CD4-positive, alpha-beta T cell (primary cell): ENCODE measurements around the gene H1-8. TPM values are rescaled to one million over a fixed set of nuclear protein-coding genes. Genes with fewer than 3 reads are reported as not detected.

Experiments used
- ATAC-seq: fragments of 200-7000 bp; cut with Tn5 transposase; one replicate; pipeline ENCODE4 v1.10.0; 2022; ENCODE audit warnings: mild to moderate bottlenecking; ENCODE audit not compliant: poor library complexity
- CTCF ChIA-PET: fragments of 350-600 bp; sonication (Branson Sonifier 250); formaldehyde crosslinking; loops from one replicate; lab custom pipeline; 2021; ENCODE audit warnings: antibody characterized with exemption, inconsistent platforms; lab: Charles Lee
- POLR2A ChIA-PET: fragments of 350-600 bp; sonication (Branson Sonifier 250); formaldehyde crosslinking; loops from one replicate; lab custom pipeline; 2021; ENCODE audit warnings: antibody characterized with exemption, inconsistent platforms; lab: Charles Lee
- DNase-seq, 14 experiments: peaks; one replicate each; pipeline ENCODE4 v3.0.0-alpha.2; 2013 to 2020; ENCODE audit warnings: mixed read lengths in 2 of 14
- H3K27ac ChIP-seq, 2 donors: one replicate each; pipeline versions ENCODE4 v1.5.1 to v1.7.0; 2013; ENCODE audit warnings: low read length in 2 of 2, low read depth in 1 of 2, mild to moderate bottlenecking in 1 of 2
- H3K27me3 ChIP-seq, 2 experiments: 1 replicate in 1 of 2; 2 replicates in 1 of 2; pipeline versions ENCODE4 v1.6.1 to v1.7.0; 2013; ENCODE audit warnings: low read length in 2 of 2, control low read depth in 1 of 2, mild to moderate bottlenecking in 1 of 2, moderate library complexity in 1 of 2; ENCODE audit not compliant: insufficient read depth in 2 of 2, control insufficient read depth in 1 of 2
- H3K36me3 ChIP-seq: one replicate; pipeline ENCODE4 v1.6.1; 2013; ENCODE audit warnings: low read length, control low read depth; ENCODE audit not compliant: insufficient read depth
- H3K4me1 ChIP-seq: one replicate; pipeline ENCODE4 v1.6.1; 2013; ENCODE audit warnings: low read length, control low read depth; ENCODE audit not compliant: insufficient read depth
- H3K4me3 ChIP-seq: one replicate; pipeline ENCODE4 v1.5.1; 2013; ENCODE audit warnings: mild to moderate bottlenecking, low read length, moderate library complexity
- H3K9me3 ChIP-seq, 2 experiments: 1 replicate in 1 of 2; 2 replicates in 1 of 2; pipeline versions ENCODE4 v1.6.1 to v1.7.0; 2013; ENCODE audit warnings: low read length in 2 of 2, mild to moderate bottlenecking in 2 of 2, control low read depth in 1 of 2, moderate library complexity in 1 of 2; ENCODE audit not compliant: control insufficient read depth in 1 of 2, insufficient read depth in 1 of 2
- H3K27ac Mint-ChIP-seq: one replicate; pipeline ENCODE4 v1.8.0; 2020; ENCODE audit warnings: mixed read lengths
- H3K27me3 Mint-ChIP-seq: one replicate; pipeline ENCODE4 v1.8.0; 2021; ENCODE audit warnings: mixed read lengths
- H3K36me3 Mint-ChIP-seq: one replicate; pipeline ENCODE4 v1.8.0; 2021; ENCODE audit warnings: low read depth, mixed read lengths
- H3K4me1 Mint-ChIP-seq: one replicate; pipeline ENCODE4 v1.8.0; 2021; ENCODE audit warnings: low read depth, mixed read lengths
- H3K4me3 Mint-ChIP-seq: one replicate; pipeline ENCODE4 v1.8.0; 2020; ENCODE audit warnings: mild to moderate bottlenecking, mixed read lengths
- H3K9me3 Mint-ChIP-seq: one replicate; pipeline ENCODE4 v1.8.0; 2020; ENCODE audit warnings: mixed read lengths
- intact Hi-C, 2 experiments: fragments of 100-400 bp; cut with DNase I in 1 of 2; cut with micrococcal nuclease in 1 of 2; formaldehyde crosslinking; loops; one replicate each; pipeline versions ENCODE4 v1.15.1 to v1.9.0; 2023 to 2025; cut with DNase I, micrococcal nuclease
- total RNA-seq, 174 experiments: library from RNA in 2 of 174; stranded (reverse) in 2 of 174; gene quantifications; one replicate each; pipeline ENCODE4 v1.2.3 and lab custom pipeline; 2021 to 2026
- TF ChIP-seq, protein P1 (sequence below): fragments of 200-600 bp; IDR thresholded peaks from one replicate; pipeline ENCODE4 v1.8.0; 2022; ENCODE audit warnings: antibody characterized with exemption, mild to moderate bottlenecking

Gene H1-8
- total RNA-seq, 2 experiments from 2014 or later: not detected

DNA sequence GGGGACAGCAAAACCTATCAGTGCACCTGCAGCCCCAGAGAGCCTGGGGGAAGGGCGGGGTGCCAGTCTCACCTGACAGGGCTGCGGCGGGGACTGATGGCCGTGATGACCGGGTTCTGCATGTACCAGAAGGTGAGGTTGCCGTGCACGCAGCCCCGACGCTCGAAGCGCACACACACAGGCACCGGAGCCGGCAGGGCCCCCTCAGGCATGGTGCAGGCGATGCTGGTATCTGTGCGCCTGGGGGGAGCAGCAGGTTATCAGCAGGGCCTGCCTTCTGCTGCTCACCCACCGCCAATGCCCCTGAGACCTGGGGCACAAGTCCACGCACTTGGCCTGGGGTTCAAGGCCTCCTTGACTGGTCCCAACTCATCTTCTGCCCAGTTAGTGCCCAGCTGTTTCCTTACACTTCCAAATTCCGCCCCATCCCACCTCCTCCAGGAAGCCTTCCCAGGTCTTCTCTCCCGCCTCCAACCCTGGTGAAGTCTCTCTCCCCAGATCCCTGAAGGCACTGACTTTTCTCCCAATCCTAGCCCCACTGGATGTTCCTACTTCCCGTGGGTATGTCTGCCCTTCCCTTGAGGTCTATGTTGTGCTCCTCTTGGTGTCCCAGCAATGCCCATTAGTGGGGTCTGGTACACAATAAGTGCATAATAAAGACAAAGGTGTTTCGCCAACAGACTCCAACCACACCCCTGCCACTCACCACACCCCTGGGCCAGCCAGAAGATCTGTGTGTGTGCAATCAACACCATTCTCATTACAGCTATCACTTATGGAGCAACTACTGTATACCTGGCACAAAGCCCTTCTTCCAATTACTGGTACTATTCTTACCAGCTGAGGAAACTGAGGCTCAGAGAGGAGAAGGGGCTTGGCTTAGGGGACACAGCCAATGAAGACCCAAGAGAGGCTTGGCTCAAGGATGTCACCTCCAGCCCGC is 28.9 kb downstream of the H1-8 start:
- Mint-ChIP-seq H3K4me3 (no peak overlapping the region), H3K4me1 (peaks cover 11% of the 10 kb centered on the region), H3K9me3 (no peaks in the 10 kb centered on the region), H3K27ac (peak overlapping the region; percentile 46), H3K27me3 (no peaks in the 10 kb centered on the region), H3K36me3 (no peaks in the 10 kb centered on the region)
- Histone ChIP-seq H3K4me1 (peaks cover 29% of the 10 kb centered on the region), H3K36me3 (no peaks in the 10 kb centered on the region), H3K27me3 (no peaks in the 10 kb centered on the region), H3K4me3 (no peak overlapping the region), H3K9me3 (no peaks in the 10 kb centered on the region), H3K27ac (no peak overlapping the region)
- ATAC-seq (no peak), DNase-seq (no peak)
- TF ChIP-seq, protein P1, sequence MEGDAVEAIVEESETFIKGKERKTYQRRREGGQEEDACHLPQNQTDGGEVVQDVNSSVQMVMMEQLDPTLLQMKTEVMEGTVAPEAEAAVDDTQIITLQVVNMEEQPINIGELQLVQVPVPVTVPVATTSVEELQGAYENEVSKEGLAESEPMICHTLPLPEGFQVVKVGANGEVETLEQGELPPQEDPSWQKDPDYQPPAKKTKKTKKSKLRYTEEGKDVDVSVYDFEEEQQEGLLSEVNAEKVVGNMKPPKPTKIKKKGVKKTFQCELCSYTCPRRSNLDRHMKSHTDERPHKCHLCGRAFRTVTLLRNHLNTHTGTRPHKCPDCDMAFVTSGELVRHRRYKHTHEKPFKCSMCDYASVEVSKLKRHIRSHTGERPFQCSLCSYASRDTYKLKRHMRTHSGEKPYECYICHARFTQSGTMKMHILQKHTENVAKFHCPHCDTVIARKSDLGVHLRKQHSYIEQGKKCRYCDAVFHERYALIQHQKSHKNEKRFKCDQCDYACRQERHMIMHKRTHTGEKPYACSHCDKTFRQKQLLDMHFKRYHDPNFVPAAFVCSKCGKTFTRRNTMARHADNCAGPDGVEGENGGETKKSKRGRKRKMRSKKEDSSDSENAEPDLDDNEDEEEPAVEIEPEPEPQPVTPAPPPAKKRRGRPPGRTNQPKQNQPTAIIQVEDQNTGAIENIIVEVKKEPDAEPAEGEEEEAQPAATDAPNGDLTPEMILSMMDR: no peak
- POLR2A ChIA-PET: no interaction called here
- CTCF ChIA-PET: no interaction called here
- intact Hi-C loops: no loop called here

DNA sequence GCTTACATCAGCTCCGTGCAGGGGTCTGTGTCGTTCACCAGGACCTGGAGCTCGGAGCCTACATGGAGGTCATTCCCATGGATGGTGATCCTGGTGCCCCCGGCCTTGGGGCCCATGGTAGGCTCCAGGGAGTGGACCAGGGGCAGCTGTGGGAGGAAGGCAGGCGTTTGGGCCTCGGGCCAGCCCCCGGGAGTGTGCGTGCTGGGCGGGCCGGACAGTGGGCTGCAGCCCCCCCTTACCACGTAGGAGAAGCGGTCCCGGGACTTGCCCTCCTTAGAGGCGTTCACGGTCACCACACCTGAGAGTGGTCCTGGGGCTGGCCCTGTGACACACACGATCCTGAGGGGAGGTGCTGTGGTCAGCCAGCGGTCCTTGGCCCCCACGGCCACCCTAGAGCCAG is 29.6 kb downstream of the H1-8 start:
- no peaks in the 10 kb centered on the region for H3K36me3 Mint-ChIP-seq
- TF ChIP-seq, protein P1: no peak
- no peak overlapping the region for H3K4me3 Mint-ChIP-seq
- H3K9me3 ChIP-seq: no peaks in the 10 kb centered on the region
- H3K4me1 Mint-ChIP-seq: peaks cover 14% of the 10 kb centered on the region
- ChIA-PET POLR2A (no interaction called here), CTCF (no interaction called here)
- H3K27me3 Mint-ChIP-seq: no peaks in the 10 kb centered on the region
- no peak overlapping the region for H3K27ac ChIP-seq
- no peak for ATAC-seq
- H3K4me3 ChIP-seq: no peak overlapping the region
- H3K36me3 ChIP-seq: no peaks in the 10 kb centered on the region
- peak overlapping the region; percentile 67 for H3K27ac Mint-ChIP-seq
- peaks cover 36% of the 10 kb centered on the region for H3K4me1 ChIP-seq
- no peak for DNase-seq
- H3K27me3 ChIP-seq: no peaks in the 10 kb centered on the region
- H3K9me3 Mint-ChIP-seq: no peaks in the 10 kb centered on the region
- intact Hi-C loops: no loop called here

DNA sequence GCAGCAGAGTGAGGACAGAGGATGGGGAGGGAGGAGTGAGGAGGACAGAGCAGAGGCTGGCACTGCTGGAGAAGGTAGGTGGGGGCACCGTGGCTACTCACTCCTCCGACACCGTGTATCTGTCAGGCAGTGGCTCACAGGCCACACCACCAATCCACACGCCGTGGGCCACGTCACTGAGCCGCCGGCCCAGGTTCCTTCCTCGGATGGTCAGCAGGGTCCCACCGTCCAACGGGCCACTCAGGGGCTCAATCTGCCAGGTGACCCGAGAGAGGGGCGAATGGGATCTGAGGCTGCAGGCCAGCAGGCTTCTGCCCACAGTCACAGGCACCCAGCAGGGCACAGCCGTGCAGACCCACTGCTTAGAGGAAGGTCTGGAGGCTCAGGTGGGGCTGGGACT is 30.5 kb downstream of the H1-8 start:
- Histone ChIP-seq H3K4me3 (no peak overlapping the region), H3K27ac (no peak overlapping the region), H3K27me3 (no peaks in the 10 kb centered on the region), H3K9me3 (no peaks in the 10 kb centered on the region), H3K4me1 (peaks cover 45% of the 10 kb centered on the region), H3K36me3 (no peaks in the 10 kb centered on the region)
- DNase-seq (no peak), ATAC-seq (no peak)
- CTCF ChIA-PET: no interaction called here
- H3K27ac Mint-ChIP-seq: peak overlapping the region; percentile 67
- intact Hi-C loops: no loop called here
- H3K36me3 Mint-ChIP-seq: no peaks in the 10 kb centered on the region
- peaks cover 22% of the 10 kb centered on the region for H3K4me1 Mint-ChIP-seq
- no peaks in the 10 kb centered on the region for H3K9me3 Mint-ChIP-seq
- no peaks in the 10 kb centered on the region for H3K27me3 Mint-ChIP-seq
- no peak overlapping the region for H3K4me3 Mint-ChIP-seq
- TF ChIP-seq, protein P1: no peak
- POLR2A ChIA-PET: no interaction called here
